Loucy (cell line): ENCODE results near the gene KLHDC8B.
"Not testable (repeated sequence)": the region's sequence is repeated elsewhere in the genome, so short reads cannot be mapped to it uniquely, and the experiment has no call there.

Experiments used
- H2AFZ ChIP-seq: fragments of 200-600 bp; sonication (generic); 2 replicates; pipeline ENCODE4 v1.6.0; 2016; ENCODE audit warnings: antibody characterized with exemption, mild to moderate bottlenecking, low read length, moderate library complexity
- H3F3A ChIP-seq: fragments of 200-600 bp; 2 replicates; pipeline ENCODE4 v1.6.0; 2016; ENCODE audit warnings: antibody characterized with exemption, low read depth, mild to moderate bottlenecking
- H3K27me3 ChIP-seq: fragments of 200-600 bp; sonication (generic); 2 replicates; pipeline ENCODE4 v1.6.1; 2014; ENCODE audit warnings: low read length, mild to moderate bottlenecking; ENCODE audit not compliant: insufficient read depth, poor library complexity, severe bottlenecking
- H3K36me3 ChIP-seq: fragments of 200-600 bp; sonication (generic); 2 replicates; pipeline ENCODE4 v1.6.1; 2016; ENCODE audit warnings: low read length; ENCODE audit not compliant: insufficient read depth
- H3K4me1 ChIP-seq: fragments of 200-600 bp; sonication (generic); 2 replicates; pipeline ENCODE4 v1.5.1; 2014; ENCODE audit warnings: low read length, mild to moderate bottlenecking; ENCODE audit not compliant: insufficient read depth, poor library complexity, severe bottlenecking
- H3K4me2 ChIP-seq: fragments of 200-600 bp; sonication (generic); 2 replicates; pipeline ENCODE4 v1.6.0; 2014; ENCODE audit warnings: antibody characterized with exemption, low read length, low read depth, mild to moderate bottlenecking; ENCODE audit not compliant: poor library complexity, severe bottlenecking
- H3K4me3 ChIP-seq: fragments of 200-600 bp; sonication (generic); 2 replicates; pipeline ENCODE4 v1.5.1; 2014; ENCODE audit warnings: low read length, mild to moderate bottlenecking, mixed read lengths; ENCODE audit not compliant: poor library complexity, severe bottlenecking
- H3K79me2 ChIP-seq: fragments of 200-600 bp; sonication (generic); 2 replicates; pipeline ENCODE4 v1.6.1; 2014; ENCODE audit warnings: low read length; ENCODE audit not compliant: insufficient read depth
- H3K9ac ChIP-seq: fragments of 200-600 bp; sonication (generic); 2 replicates; pipeline ENCODE4 v1.6.0; 2014; ENCODE audit warnings: mild to moderate bottlenecking, low read depth, low read length, moderate library complexity; ENCODE audit not compliant: poor library complexity, severe bottlenecking
- H3K9me2 ChIP-seq: fragments of 200-600 bp; sonication (generic); replicated peaks from 2 replicates; pipeline ENCODE4 v1.6.1; 2016; ENCODE audit warnings: low read depth, low read length, mixed read lengths
- H3K9me3 ChIP-seq: fragments of 200-600 bp; sonication (generic); 2 replicates; pipeline ENCODE4 v1.6.1; 2014; ENCODE audit warnings: mild to moderate bottlenecking, antibody characterized with exemption, low read length, low read depth; ENCODE audit not compliant: insufficient read depth
- H4K20me1 ChIP-seq: fragments of 200-600 bp; sonication (generic); 2 replicates; pipeline ENCODE4 v1.6.0; 2014; ENCODE audit warnings: antibody characterized with exemption, low read length, mild to moderate bottlenecking; ENCODE audit not compliant: insufficient read depth, poor library complexity, severe bottlenecking
- EZH2phosphoT487 ChIP-seq: fragments of 200-600 bp; IDR thresholded peaks from 2 replicates; pipeline ENCODE4 v1.6.1; 2018; ENCODE audit warnings: antibody characterized with exemption, mild to moderate bottlenecking, moderate library complexity, borderline replicate concordance
- TF ChIP-seq, protein P1 (sequence below): fragments of 200-600 bp; sonication (generic); conservative IDR thresholded peaks from 2 replicates; pipeline ENCODE4 v1.5.1; 2014; ENCODE audit warnings: mild to moderate bottlenecking, antibody characterized with exemption, low read length

KLHDC8B gene

DNA sequence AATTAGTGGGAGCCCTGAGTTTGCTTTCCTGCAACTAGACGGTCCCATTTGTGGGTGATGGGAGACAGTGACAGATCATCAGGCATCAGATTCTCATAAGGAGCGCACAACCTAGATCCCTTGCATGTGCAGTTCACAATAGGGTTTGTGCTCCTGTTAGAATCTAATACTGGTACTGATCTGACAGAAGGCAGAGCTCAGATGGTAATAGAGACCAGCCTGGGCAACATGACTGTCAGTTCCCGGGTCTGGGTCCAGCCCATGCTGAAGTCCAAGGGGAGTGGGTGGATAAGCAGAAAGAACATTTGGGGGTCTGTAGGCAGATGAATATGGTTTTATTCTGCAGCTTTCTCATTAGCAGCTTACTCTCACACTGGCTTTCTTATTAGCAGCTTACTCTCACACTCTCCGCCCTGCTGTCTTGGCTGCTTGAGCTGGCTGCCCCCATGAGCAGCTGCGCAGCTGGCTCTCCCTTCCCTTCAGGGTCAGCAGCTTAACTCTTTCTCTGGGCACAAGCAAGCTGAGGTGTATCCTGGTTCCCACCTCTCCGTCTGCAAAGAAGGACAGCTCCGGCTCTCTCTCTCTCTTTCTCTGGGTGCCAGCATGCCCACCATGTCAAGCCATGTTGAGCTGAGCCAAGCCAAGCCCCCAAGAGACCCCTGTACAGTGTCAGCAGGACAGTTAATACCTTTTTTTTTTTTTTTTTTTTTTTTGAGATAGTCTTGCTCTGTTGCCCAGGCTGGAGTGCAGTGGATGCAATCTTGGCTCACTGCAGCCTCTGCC is 46.5 kb downstream of the KLHDC8B start:
- Histone ChIP-seq H3K9ac (no peak overlapping the region), H3K27me3 (no peaks in the 10 kb centered on the region), H3K9me3 (no peaks in the 10 kb centered on the region; the same call in 1 of the 2 replicates), H3K79me2 (no peaks in the 10 kb centered on the region), H4K20me1 (no peaks in the 10 kb centered on the region), H3K4me3 (no peak overlapping the region), H3K9me2 (no peaks in the 10 kb centered on the region), H2AFZ (no peak overlapping the region; the same call in 1 of the 2 replicates), H3F3A (no peaks in the 10 kb centered on the region), H3K4me2 (no peak overlapping the region), H3K36me3 (no peaks in the 10 kb centered on the region), H3K4me1 (no peaks in the 10 kb centered on the region)
- TF ChIP-seq EZH2phosphoT487: no peak
- TF ChIP-seq, protein P1, sequence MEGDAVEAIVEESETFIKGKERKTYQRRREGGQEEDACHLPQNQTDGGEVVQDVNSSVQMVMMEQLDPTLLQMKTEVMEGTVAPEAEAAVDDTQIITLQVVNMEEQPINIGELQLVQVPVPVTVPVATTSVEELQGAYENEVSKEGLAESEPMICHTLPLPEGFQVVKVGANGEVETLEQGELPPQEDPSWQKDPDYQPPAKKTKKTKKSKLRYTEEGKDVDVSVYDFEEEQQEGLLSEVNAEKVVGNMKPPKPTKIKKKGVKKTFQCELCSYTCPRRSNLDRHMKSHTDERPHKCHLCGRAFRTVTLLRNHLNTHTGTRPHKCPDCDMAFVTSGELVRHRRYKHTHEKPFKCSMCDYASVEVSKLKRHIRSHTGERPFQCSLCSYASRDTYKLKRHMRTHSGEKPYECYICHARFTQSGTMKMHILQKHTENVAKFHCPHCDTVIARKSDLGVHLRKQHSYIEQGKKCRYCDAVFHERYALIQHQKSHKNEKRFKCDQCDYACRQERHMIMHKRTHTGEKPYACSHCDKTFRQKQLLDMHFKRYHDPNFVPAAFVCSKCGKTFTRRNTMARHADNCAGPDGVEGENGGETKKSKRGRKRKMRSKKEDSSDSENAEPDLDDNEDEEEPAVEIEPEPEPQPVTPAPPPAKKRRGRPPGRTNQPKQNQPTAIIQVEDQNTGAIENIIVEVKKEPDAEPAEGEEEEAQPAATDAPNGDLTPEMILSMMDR: no peak

DNA sequence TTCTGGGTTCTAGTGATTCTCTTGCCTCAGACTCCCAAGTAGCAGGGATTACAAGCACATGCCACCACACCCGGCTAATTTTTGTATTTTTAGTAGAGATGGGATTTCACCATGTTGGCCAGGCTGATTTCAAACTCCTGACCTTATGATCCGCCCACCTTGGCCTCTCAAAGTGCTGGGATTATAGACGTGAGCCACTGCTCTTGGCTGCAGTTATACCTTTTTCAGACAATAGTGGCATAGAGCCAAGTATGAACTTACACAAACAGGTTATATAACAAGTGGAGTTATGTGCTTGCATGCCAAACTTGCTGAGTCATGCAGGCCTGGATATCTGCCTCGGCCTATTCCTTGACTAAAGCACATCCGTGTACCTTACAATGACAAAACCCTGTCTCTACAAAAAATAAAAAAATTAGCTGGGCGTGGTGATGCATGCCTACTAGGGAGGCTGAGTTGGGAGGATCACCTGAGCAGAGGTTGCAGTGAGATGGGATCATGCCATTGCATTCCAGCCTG is 47.1 kb downstream of the KLHDC8B start:
- H3K4me3 ChIP-seq, H3K79me2 ChIP-seq, H3K27me3 ChIP-seq, H3K9me2 ChIP-seq, H2AFZ ChIP-seq, H3K9me3 ChIP-seq, H3K4me1 ChIP-seq, H4K20me1 ChIP-seq, H3F3A ChIP-seq, H3K4me2 ChIP-seq, H3K9ac ChIP-seq, H3K36me3 ChIP-seq: not testable (repeated sequence)

DNA sequence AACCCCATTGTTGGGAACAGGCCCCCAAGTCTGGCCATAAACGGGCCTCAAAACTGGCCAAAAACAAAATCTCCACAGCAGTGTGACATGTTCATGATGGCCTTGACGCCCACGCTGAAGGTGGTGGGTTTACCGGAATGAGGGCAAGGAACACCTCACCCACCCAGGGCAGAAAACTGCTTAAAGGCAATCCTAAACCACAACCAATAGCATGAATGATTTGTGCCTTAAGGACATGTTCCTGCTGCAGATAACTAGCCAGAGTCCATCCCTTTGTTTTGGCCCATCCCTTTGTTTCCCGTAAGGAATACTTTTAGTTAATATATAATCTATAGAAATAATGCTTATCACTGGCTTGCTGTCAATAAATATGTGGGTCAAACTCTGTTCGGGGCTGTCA is 47.7 kb downstream of the KLHDC8B start:
- no peaks in the 10 kb centered on the region for H3K79me2 ChIP-seq
- H4K20me1 ChIP-seq: no peaks in the 10 kb centered on the region
- no peaks in the 10 kb centered on the region for H3K9me2 ChIP-seq
- H3K4me1 ChIP-seq: no peaks in the 10 kb centered on the region
- H3K9ac ChIP-seq: no peak overlapping the region
- H3K9me3 ChIP-seq: no peaks in the 10 kb centered on the region; the same call in 1 of the 2 replicates
- no peaks in the 10 kb centered on the region for H3K36me3 ChIP-seq
- TF ChIP-seq, protein P1: no peak
- no peak for TF ChIP-seq EZH2phosphoT487
- H3K27me3 ChIP-seq: no peaks in the 10 kb centered on the region
- no peaks in the 10 kb centered on the region for H3F3A ChIP-seq
- no peak overlapping the region for H2AFZ ChIP-seq
- no peak overlapping the region for H3K4me2 ChIP-seq
- no peak overlapping the region for H3K4me3 ChIP-seq

DNA sequence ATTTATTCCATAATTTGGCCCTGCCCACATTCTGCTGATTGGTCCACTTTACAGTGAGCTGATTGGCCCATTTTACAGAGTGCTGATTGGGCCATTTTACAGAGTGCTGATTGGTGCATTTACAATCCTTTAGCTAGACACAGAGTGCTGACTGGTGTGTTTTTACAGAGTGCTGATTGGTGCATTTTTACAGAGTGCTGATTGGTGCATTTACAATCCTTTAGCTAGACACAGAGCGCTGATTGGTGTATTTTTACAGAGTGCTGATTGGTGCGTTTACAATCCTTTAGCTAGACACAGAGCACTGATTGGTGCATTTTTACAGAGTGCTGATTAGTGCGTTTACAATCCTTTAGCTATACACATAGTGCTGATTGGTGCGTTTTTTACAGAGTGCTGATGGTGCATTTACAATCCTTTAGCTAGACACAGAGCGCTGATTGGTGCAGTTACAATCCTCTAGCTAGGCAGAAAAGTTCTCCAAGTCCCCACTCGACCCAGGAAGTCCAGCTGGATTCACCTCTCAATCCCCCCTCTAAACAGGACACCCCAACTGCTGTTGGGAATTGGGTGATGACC is 49.7 kb downstream of the KLHDC8B start:
- not testable (repeated sequence) for H2AFZ ChIP-seq, H3K4me2 ChIP-seq, H3K9me2 ChIP-seq, H3K9ac ChIP-seq, H3K4me3 ChIP-seq, H4K20me1 ChIP-seq, H3K4me1 ChIP-seq, H3K36me3 ChIP-seq, H3K79me2 ChIP-seq, H3K9me3 ChIP-seq, H3K27me3 ChIP-seq, H3F3A ChIP-seq
